ENCODE data around the gene TLR9.

DNA sequence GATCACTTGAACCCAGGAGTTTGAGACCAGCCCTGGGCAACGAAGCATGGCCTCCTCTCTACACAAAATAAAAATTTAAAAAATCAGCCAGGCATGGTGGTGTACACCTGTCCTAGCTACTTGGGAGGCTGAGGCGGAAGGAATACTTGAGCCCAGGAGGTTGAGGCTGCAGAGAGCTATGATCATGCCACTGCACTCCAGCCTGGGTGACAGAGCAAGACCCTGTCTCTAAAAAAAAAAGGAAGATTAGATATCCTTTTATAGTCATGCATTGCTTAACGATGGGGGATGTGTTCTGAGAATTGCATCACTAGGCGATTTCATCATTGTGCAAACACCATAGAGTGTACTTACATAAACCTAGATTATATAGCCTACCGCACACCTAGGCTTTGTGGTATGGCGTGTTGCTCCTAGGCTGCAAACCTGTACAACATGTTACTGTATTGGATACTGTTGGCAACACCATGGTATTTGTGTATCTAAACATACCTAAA, 14.8 kb downstream of the TLR9 start:
- TF ChIP-seq, protein P1, sequence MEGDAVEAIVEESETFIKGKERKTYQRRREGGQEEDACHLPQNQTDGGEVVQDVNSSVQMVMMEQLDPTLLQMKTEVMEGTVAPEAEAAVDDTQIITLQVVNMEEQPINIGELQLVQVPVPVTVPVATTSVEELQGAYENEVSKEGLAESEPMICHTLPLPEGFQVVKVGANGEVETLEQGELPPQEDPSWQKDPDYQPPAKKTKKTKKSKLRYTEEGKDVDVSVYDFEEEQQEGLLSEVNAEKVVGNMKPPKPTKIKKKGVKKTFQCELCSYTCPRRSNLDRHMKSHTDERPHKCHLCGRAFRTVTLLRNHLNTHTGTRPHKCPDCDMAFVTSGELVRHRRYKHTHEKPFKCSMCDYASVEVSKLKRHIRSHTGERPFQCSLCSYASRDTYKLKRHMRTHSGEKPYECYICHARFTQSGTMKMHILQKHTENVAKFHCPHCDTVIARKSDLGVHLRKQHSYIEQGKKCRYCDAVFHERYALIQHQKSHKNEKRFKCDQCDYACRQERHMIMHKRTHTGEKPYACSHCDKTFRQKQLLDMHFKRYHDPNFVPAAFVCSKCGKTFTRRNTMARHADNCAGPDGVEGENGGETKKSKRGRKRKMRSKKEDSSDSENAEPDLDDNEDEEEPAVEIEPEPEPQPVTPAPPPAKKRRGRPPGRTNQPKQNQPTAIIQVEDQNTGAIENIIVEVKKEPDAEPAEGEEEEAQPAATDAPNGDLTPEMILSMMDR (IDR thresholded peaks at IDR 0.05): no peak
- no peak for TF ChIP-seq POLR2A (IDR thresholded peaks at IDR 0.05)

Measured in testis (tissue), 2 donors.